DLD1 (cell line): ENCODE measurements around the gene GPR157.

Experiments used
- in situ Hi-C: cut with HindIII; loops from 2 replicates; pipeline ENCODE4 v1.10.0; 2017; ENCODE audit warnings: low sequenced_read_pairs

The GPR157 gene

GRCh38 chr1:9093581-9093980 is 35.3 kb downstream of the GPR157 start:
- in situ Hi-C loops: no loop called here

DNA sequence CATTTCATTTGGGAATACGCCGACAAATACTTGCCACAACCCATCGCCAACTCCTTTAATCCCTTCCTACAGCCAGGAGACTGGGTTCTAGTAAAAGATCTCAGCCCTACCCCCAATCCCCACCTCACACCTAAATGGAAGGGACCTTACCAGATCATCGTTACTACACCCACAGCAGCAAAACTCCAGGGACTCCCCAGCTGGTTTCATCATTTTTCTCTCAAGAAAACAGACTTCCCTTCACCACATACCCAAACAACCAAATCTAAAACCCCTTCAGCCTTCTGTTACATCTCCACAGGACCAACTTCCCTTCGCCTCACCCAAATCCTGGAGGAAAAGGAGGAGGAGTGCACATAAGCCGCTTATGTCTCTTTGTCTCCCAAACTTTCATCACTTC is 35.8 kb downstream of the GPR157 start:
- in situ Hi-C loops: no loop called here

DNA sequence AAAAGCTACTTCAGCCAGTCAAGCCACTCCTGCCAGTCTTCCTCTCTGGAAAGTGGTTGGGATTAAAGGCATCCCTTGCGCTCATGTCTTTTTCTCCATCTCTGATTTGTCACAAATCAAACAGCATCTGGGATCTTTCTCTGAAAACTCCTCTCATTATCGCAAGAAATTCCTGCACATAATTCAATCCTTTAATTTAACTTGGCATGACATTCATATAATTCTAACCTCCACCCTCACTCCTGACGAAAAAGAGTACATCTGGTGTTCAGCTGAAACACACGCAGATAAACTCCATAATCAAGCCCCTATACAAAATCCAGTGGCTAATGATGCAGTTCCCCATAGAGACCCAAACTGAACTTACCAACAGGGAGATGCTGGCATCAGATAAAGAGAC is 40.1 kb downstream of the GPR157 start:
- in situ Hi-C loops: no loop called here

GRCh38 chr1:9087411-9088125 is 41.3 kb downstream of the GPR157 start:
- in situ Hi-C loops: no loop called here

DNA sequence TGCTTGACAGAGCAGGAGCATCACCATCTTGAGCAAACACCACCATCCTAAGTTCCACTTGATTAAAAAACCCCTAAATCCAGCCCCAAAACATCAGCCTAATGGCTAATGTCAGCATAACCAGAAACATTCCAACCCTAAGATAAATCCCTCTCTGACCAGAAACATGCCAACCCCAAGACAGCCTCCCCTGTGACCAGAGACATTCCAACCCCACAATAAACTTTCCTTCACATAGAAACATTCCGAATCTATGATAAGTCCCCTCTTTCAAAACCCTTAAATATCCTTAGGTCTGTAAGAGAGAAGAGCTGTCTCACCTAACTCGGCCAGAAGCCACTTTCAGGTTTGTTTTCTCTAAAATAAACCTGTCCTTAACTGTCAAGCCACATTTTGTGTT is 42.1 kb downstream of the GPR157 start:
- in situ Hi-C loops: no loop called here

DNA sequence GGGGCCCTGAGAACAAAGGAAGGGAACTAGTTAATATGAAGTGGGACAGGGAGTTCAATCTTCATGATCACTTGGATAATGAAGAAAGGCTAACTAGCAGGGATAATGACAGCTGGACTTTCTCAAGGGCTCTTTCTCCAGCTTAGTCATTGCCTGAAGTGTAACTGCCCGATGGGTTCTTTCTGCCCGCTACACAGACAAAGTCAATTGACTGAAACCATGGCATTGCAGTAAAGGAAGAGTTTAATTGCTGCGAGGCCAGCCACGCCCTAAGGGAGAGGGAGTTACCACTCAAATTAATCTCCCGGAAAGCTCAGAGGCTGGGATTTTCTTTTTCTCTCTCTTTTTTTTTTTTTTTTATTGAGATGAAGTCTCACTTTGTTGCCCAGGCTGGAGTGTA is 42.9 kb downstream of the GPR157 start:
- in situ Hi-C loops: no loop called here

- in situ Hi-C loops: no loop called here
These were observed 43.5 kb downstream of the GPR157 start for GRCh38 chr1:9085306-9085940.

- in situ Hi-C loops: no loop called here
These were observed 44.0 kb downstream of the GPR157 start for GRCh38 chr1:9084906-9085305.

- in situ Hi-C loops: no loop called here
These were observed 47.4 kb downstream of the GPR157 start for GRCh38 chr1:9081473-9081872.

GRCh38 chr1:9080705-9081291 is 48.1 kb downstream of the GPR157 start:
- in situ Hi-C loops: no loop called here

DNA sequence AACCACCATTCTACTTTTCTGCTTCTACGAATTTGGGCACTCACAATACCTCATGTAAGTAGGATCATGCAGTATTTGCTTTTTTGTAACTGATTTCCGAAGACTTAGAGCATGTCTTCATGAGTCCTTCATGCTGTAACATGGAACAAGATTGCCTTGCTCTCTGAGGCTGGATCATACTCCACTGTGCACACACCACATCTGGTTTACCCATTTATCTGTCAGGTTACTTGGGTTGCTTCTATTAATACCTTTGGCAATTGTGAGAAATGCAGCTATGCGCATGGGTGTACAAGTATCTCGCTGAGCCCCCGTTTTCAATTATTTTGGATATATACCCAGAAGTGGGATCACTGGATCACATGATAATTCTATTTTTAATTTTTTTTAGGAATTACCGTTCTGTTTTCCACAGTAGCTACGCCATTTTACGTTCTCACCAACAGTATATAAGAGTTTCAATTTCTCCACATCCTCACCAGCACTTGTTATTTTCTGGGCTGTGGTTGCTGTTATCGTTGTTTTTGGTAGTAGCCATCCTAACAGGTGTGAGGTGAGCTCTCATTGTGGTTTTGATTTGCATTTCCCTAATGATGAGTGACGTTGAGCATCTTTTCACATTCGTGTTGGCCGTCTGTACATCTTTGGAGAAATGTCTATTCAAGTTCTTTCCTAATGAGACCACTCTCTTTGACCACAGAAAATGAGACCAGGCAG is 48.8 kb downstream of the GPR157 start:
- in situ Hi-C loops: no loop called here

- in situ Hi-C loops: no loop called here
These were observed 50.0 kb downstream of the GPR157 start for GRCh38 chr1:9078752-9079500.

DNA sequence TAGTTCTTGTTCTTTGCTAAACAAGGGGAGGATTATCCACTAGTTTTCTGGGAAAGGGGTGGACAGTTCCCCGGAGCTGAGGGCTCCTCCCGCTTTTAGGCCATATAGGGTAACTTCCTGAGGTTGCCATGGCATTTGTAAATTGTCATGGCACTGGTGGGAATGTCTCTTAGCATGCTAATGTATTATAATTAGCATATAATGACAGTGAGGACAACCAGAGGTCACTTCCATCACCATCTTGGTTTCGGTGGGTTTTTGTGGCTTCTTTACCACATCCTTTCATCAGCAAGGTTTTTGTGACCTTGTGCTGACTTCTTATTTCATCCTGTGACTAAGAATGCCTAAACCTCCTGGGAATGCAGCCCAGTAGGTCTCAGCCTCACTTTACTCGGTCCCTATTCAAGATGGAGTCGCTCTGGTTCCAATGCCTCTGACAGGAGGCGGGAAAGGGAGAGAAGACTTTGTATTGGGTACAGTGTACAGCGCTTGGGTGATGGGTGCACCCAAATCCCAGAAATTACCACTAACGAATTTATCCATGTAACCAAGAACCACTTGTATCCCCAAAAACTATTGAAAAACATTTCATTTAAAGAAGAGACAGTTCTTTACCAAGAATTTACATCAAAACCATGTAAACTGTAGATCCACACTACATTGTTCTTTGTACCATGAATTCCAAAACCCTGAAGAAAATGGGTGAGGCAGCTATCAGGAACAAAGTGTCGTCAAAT is 50.7 kb downstream of the GPR157 start:
- in situ Hi-C loops: no loop called here

- in situ Hi-C loops: no loop called here
These were observed 53.9 kb downstream of the GPR157 start for GRCh38 chr1:9075022-9075421.

DNA sequence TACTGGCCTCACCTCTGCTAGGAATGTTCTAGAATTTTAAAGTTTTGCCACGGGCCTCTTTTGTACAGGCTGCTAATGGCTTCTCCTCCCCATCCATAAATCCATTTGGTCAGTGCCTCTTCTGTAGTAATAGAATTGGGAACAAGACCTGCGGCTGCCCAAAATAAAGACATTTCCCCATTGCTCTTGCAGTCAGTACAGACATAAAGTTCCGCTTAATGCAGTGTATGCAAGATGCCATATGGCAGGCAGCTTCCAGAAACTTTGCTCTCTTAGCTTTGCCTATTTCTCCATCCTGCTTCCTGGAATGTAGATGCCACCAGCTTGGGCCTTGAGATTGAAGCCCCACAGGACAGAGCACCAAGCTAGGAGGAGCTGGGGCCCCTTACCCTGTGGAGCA is 55.8 kb downstream of the GPR157 start:
- in situ Hi-C loops: no loop called here

- in situ Hi-C loops: no loop called here
These were observed 57.2 kb downstream of the GPR157 start for GRCh38 chr1:9071554-9072235.

GRCh38 chr1:9070486-9070885 is 58.4 kb downstream of the GPR157 start:
- in situ Hi-C loops: no loop called here

DNA sequence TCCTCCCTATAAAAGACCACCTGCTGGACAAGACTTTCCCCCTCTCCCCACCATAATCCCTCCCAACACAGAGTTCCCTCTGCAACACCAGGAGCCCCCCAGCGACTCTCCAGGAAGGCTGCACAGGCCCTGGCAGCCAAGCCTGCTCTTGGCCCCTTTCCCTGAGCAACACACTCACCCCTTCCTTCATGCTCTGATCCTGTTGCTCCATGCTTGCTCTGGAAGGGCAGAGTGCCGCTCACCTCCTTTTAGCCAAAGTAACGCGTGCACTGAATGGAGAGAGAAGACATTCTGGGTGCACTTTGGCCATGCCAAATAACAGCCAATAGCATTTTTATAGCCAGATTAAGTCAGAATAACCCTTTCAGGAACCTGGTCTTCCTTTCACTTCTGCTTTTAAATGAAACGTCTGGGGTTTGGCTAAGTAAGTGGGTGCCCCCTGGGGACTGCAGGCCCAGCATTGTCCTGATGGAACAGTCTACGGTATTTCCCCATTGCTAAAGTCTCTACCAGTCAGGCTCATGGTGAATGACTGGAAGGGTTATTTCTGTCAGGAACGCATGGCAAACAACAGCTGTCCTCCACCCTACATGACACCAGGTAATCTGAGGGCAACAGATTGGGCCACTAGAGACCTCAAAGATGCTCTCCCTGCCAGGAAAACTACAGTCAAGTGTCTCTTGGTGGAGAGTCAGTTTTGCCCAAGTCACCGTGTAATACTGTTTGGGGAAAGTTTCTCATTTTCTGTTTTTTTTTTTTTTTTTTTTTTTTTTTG is 59.4 kb downstream of the GPR157 start, which contains the start of gene SLC2A5:
SLC2A5 (minus strand) TSS at position 310 of the 775 bp plus-strand sequence; CDS start at position 211, 99 bp downstream.
- in situ Hi-C loops: no loop called here

GRCh38 chr1:9068981-9069325 is 59.9 kb downstream of the GPR157 start:
- in situ Hi-C loops: no loop called here
